HG03103 (cell line): Measurements from ENCODE around the gene SPTSSA.

Experiments
- ATAC-seq: cut with Tn5 transposase; IDR thresholded peaks from one replicate; pipeline ENCODE4 v1.9.1; 2021; ENCODE audit warnings: low read depth; ENCODE audit not compliant: unreplicated experiment

SPTSSA gene

DNA sequence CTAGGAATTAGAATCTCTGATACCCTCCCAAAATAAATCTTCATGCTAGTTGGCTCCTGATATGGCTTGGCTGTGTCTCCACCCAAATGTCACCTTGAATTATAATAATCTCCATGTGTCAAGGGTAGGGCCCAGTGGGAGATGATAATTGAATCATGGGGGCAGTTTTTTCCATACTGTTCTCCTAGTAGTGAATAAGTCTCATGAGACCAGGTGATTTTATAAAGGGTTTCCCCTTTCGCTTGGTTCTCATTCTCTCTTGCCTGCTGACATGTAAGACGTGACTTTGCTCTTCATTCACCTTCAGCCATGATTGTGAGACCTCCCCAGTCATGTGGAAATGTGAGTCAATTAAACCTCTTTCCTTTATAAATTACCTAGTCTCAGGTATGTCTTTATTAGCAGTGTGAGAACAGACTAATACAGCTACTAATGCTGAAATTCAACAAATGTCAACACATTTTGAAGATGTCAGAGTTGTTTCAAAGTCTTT, 12.2 kb upstream of the SPTSSA start:
- ATAC-seq: no peak

GRCh38 chr14:34472706-34473279, 10.8 kb upstream of the SPTSSA start:
- no peak for ATAC-seq

GRCh38 chr14:34470319-34470718, 8.3 kb upstream of the SPTSSA start:
- ATAC-seq: no peak

GRCh38 chr14:34466691-34467090, 4.7 kb upstream of the SPTSSA start:
- ATAC-seq: no peak

- ATAC-seq: no peak
Measured at GRCh38 chr14:34465069-34465859, 3.2 kb upstream of the SPTSSA start.

DNA sequence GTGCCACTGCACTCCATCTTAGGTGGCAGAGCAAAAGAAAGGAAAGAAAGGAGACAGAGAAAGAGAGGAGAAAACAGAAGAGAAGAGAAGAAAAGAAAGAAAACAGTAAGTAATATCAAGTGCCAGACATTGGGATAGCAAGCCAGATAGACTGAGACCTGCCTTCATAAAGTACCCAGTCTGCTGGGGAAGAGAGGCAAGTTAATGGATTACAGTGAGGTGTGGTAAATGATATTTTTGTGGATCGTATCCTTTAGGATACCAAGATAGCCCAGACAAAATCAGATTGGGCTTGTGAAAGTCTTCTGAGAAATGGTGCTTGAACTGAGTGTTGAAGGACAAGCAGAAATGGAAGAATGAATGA, 1.5 kb upstream of the SPTSSA start:
- no peak for ATAC-seq

DNA sequence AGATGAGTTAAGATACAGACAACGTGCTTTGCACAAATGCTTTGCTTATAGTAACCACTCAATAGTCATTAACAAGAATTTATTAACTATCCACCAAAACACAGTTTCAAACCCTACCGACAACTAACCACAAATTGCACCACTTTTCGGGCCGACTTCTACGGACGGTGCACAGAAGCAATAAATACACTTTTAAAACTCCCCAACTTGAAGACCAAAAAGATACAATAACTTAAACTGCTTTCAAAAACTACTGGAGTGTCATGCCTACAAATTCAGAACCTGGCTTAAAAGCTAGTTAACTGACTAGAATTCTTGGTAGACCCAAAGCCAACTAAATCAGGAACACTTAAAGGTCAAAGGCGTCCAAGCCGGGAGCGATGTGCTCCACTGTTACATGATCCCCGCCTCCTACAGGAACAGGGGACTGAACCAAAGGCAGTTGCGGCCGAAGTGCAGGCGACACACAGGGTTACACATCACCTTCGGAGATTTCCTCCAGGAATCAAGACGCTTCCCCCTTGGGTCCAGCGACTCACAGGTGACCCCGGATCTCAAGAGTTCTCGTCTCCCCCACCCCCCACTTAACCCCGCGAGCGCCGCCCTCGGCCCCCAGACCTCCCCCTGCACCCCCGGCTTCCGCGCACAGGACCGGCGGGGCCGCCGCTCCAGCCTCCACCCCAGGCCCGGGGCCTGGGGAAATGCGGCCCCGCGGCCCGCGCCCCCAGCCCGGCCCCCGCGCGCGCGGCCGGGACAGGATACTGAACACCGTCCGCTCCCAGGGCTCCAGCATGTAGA, 507 bp downstream of the SPTSSA start:
- peak; percentile 27 for ATAC-seq

DNA sequence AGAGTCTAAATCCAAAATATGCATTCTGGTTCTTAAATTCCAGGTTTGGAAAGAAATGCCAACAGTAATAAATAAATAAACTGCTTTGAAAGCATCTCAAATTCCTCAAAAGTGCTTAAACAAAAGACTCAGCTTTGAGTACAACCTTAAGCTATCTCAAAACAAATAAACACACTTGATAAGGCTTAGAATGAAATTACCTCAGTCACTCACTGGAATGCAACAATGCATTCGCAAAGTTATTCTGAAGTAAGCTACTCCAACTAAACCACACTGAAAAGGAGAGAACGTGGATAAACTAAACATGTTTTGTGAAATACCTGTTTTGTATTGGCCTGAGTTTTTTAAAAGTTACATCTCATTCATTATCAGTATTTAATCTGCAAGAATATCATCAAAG, 1.2 kb downstream of the SPTSSA start:
- no peak for ATAC-seq

DNA sequence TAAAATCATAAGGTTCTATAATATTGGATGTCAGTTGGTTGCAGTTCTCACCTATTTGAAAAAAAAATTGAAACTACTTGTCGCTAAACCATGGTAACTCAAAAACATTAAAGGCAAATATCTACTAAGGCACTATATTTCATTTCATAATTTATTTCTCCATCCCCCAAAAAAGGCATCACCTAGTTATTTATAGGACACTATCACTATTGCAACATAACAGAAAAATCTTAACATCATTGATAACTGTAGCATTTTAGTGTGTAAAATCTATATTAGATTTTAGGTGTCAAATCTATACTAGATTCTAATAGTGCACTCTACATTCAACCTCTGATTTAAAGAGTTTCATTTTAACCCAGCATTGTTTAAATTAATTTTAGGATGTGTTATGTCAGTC, 1.7 kb downstream of the SPTSSA start:
- no peak for ATAC-seq

DNA sequence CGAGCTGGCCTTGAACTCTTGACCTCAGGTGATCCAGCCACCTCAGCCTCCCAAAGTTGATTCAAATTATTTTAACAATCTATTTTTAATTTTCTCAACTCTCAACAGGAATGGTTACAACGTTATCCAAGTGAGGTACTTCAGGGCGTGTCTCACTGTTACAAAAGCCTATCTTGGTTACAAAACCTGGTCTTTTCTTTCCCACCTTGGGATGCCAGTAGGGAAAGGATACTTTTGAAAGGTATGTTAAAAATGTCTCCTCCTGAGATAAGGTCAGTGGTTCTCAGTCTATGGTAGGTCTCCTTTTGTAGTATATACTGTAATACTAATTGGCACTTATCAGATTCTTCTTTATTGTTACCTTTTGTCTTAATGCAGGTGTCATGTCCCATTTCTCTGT, 4.9 kb downstream of the SPTSSA start:
- no peak for ATAC-seq

DNA sequence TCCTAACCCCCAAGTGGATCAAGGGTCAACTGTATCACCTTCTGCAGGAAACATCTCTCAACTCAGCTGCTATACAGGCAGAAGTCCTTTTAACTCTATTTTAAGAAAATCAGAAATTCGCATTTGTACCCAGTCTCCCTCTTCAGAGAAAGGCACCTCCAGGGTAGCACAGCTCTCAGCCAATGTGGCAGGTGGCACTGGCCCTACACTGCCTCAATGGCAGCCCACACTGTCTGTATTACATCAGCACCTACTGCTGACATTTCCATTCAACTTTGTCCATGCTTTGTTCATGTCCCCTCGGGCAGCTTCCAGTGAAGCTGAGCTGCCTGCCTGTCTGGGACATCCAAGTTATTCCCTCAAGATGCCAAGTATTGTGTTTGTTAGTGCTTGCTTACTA, 8.8 kb downstream of the SPTSSA start:
- ATAC-seq: no peak

GRCh38 chr14:34452258-34452822, 9.7 kb downstream of the SPTSSA start:
- no peak for ATAC-seq

GRCh38 chr14:34450958-34451357, 11.1 kb downstream of the SPTSSA start:
- ATAC-seq: no peak

DNA sequence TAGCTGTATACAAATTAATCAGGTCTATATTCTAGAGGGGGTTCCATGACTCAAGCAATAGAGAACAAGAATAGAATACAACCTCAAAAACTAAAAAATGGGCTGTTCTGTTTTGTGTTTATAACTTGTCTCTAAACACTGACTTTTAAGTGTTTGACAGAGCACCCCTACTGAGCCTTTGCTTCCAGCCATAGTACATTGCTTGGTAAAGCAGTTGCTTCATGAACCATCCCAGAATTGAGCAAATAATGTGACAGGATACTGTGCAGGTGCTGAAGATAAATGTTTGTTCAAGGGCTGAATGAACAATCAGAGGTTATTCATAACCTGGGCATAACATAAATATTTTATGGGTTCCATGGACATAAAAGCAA, 11.5 kb downstream of the SPTSSA start:
- ATAC-seq: no peak

GRCh38 chr14:34449819-34450541, 12.1 kb downstream of the SPTSSA start:
- ATAC-seq: no peak

DNA sequence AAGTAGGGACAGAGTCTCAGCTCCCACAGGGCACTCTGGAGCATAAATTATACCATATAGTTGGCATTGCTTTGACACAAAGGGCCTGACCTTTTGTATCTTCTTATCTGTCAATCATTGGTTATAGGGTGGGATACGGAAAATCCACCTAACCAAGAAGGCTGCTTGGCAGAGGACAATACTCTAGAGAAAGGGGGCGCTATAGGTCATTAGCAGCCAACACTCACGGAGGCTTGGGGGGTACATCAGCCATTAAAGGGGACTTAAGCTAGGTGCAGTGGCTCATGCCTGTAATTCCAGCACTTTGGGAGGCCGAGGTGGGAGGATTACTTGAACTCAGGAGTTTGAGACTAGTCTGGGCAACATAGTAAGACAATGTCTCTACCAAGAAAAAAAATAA, 22.9 kb downstream of the SPTSSA start:
- ATAC-seq: no peak

DNA sequence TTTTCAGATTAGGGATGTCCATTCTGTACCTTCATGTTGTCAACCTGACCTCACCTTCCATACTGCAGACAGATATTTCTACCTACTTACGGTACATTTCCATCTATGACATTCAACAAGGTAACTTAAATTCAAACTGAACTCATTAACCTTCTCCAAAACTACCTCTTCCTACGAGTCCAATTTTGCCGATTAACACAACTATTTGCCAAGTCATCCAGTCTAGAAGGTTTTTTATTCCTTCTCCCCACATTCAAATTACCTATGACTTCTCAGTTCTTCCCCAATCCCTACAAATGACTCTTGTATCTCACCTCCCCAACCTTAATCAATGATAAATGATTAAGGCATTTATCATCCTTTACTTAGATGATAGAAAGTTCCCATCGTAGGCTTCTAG, 23.6 kb downstream of the SPTSSA start:
- ATAC-seq: no peak

GRCh38 chr14:34437729-34438080, 24.3 kb downstream of the SPTSSA start:
- ATAC-seq: no peak

DNA sequence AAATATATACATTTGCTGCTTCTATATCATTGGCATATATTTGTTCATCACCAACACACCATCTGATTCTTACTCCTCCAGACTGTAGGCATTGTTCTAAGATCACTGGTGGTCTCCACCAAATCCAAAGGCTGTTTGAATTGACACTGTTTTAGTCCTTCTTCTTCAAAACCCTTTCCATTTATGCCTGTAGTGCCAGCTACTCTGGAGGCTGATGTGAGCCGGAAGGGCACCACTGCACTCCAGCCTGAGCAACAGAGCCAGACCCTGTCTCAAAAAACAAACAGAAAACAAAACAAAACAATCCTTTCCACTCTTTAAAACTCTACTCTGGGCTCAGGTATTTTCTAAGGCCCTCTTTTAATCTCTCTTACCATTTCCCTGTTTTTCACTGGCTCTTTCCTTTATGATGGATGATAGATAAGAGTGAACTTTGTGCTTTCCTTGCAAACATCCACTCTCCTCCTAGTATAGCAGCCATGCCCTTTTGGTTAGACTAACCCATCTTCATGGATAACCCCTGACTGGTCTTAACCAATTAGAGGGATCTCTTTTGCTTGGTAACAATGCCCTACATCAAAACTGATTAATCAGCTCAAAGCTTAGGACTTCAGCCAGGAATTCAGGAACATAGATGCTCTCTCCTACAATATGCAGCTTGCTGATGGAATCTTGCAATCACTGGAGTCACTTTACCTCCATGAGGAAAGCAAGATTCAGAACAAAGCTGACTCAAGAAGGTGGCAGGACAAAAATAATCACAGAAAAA, 24.9 kb downstream of the SPTSSA start:
- no peak for ATAC-seq
